Sigmoid colon (tissue), 7 donors: ENCODE data around the gene PBX3. TPM values are rescaled to one million over a fixed set of nuclear protein-coding genes. Genes with fewer than 3 reads are reported as not detected.

Source experiments
- DNase-seq: peaks from one replicate; pipeline ENCODE4 v3.0.0-alpha.2; 2019
- H3K27ac ChIP-seq, 4 donors: fragments of 200-600 bp; sonication (generic); one replicate each; pipeline ENCODE4 v1.5.1; 2016 to 2019; ENCODE audit warnings: mild to moderate bottlenecking in 1 of 4
- H3K27me3 ChIP-seq, 3 donors: fragments of 200-600 bp; sonication (generic); one replicate each; pipeline ENCODE4 v1.5.1; 2019; ENCODE audit warnings: mild to moderate bottlenecking in 1 of 3
- H3K36me3 ChIP-seq, 4 donors: fragments of 200-600 bp; sonication (generic); one replicate each; pipeline ENCODE4 v1.5.1; 2016 to 2019
- H3K4me1 ChIP-seq, 4 donors: fragments of 200-600 bp; sonication (generic); one replicate each; pipeline ENCODE4 v1.5.1; 2017 to 2019
- H3K4me3 ChIP-seq, 4 donors: fragments of 200-600 bp; sonication (generic); one replicate each; pipeline ENCODE4 v1.5.1; 2017 to 2019; ENCODE audit warnings: mild to moderate bottlenecking in 2 of 4, moderate library complexity in 1 of 4
- H3K9me3 ChIP-seq, 4 donors: fragments of 200-600 bp in 3 of 4; sonication (generic) in 3 of 4; one replicate each; pipeline versions ENCODE4 v1.5.1 to v1.6.1; 2013 to 2019
- EP300 ChIP-seq, 4 donors: sonication (generic); formaldehyde crosslinking; IDR thresholded peaks; one replicate each; pipeline ENCODE4 v1.6.1; 2017; ENCODE audit warnings: antibody characterized with exemption in 4 of 4
- POLR2A ChIP-seq, 2 donors: fragments of 450-650 bp; IDR thresholded peaks; one replicate each; pipeline ENCODE4 v1.6.1; 2016; ENCODE audit warnings: antibody characterized with exemption in 2 of 2, mild to moderate bottlenecking in 2 of 2, moderate library complexity in 2 of 2
- POLR2AphosphoS5 ChIP-seq, 4 donors: sonication (generic); formaldehyde crosslinking; IDR thresholded peaks; one replicate each; pipeline ENCODE4 v1.6.1; 2017; ENCODE audit warnings: antibody characterized with exemption in 4 of 4
- WGBS, 2 donors: extraction: QIAGEN DNeasy Blood & Tissue Kit; methylation state at CpG; one replicate each; pipeline ENCODE4 v1.1.7; 2013; 5-methylcytosine and 5-hydroxymethylcytosine counted together
- intact Hi-C: fragments of 100-400 bp; cut with DNase I; formaldehyde crosslinking; loops from one replicate; pipeline ENCODE4 v1.15.1; 2023
- polyA plus RNA-seq, 3 donors: library from polyadenylated mRNA; stranded (reverse); fragments of 200-250 nt; gene quantifications; one replicate each; pipeline ENCODE4 v1.2.3, GENCODE V29; 2013
- total RNA-seq, 4 donors: library from RNA; depleted of rRNA; stranded (reverse); fragments of >200 nt; gene quantifications; one replicate each; pipeline ENCODE4 v1.1.0, GENCODE V29; 2016
- TF ChIP-seq, protein P1 (sequence below), 4 experiments: fragments of 450-650 bp in 3 of 4; fragments of 200-600 bp in 1 of 4; IDR thresholded peaks; one replicate each; pipeline ENCODE4 v1.5.1; 2016 to 2019; ENCODE audit warnings: antibody characterized with exemption in 4 of 4, mild to moderate bottlenecking in 3 of 4, moderate library complexity in 2 of 4
- donor health status: healthy with polysubstance abuse.
- donor health status: Bipolar disorder and iron deficiency.
- donor health status: healthy.

Gene PBX3
- total and polyA plus RNA-seq, 7 donors = 2.8 to 159 (median 90.6) TPM

DNA sequence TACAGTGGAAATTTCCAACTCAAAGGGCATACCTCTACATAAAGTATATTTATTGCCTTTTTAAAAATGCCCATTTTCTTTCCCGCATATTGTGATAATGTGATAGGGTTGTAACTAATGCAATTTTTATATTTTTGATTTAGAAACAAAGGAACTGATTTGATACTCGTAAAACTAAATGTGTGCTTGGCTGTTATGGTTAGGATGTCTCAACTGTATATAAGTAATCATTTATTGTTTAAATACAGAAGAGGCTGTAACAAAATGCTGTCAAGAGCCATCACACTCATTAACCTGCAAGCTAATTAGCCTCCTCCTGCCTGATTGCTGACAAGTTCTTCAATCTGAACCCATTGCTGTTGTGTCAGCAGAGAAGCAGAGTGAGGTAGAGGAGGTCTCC, 149.2 kb downstream of the PBX3 start:
- Histone ChIP-seq H3K36me3 (no peaks in the 10 kb centered on the region), H3K9me3 (no peaks in the 10 kb centered on the region), H3K4me1 (peaks cover 0 to 70% (median 47%) of the 10 kb centered on the region in 4 donors), H3K27ac (peak overlapping the region in 1 of 4 donors; percentile 86), H3K4me3 (no peak overlapping the region), H3K27me3 (no peaks in the 10 kb centered on the region)
- no peak for DNase-seq
- 90 to 94% methylated on average over 2 of the region's 2 CpGs for WGBS, 2 donors
- TF ChIP-seq POLR2AphosphoS5 (IDR thresholded peaks at IDR 0.05) (no peak), POLR2A (IDR thresholded peaks at IDR 0.05) (no peak), EP300 (IDR thresholded peaks at IDR 0.05) (no peak)
- TF ChIP-seq, protein P1, sequence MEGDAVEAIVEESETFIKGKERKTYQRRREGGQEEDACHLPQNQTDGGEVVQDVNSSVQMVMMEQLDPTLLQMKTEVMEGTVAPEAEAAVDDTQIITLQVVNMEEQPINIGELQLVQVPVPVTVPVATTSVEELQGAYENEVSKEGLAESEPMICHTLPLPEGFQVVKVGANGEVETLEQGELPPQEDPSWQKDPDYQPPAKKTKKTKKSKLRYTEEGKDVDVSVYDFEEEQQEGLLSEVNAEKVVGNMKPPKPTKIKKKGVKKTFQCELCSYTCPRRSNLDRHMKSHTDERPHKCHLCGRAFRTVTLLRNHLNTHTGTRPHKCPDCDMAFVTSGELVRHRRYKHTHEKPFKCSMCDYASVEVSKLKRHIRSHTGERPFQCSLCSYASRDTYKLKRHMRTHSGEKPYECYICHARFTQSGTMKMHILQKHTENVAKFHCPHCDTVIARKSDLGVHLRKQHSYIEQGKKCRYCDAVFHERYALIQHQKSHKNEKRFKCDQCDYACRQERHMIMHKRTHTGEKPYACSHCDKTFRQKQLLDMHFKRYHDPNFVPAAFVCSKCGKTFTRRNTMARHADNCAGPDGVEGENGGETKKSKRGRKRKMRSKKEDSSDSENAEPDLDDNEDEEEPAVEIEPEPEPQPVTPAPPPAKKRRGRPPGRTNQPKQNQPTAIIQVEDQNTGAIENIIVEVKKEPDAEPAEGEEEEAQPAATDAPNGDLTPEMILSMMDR (IDR thresholded peaks at IDR 0.05) = no peak
- intact Hi-C loops = no loop called here

DNA sequence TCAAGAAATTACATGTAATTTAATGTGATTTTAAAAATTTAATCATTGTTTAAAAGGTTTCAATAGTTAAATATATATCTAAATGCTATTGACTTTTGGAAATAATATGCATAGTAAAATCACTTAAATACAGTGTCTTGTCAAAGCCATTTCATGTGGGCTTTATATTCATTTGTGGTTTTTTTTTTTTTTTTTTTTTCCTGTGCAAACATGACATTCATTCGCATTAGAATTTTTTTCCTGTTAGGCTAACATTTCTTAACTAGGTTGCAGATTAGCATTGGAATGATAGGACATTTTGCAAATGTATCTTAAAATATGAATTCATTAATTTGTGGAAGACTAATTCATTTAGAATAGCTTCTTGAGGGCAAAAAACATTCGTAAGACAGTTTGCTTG, 149.8 kb downstream of the PBX3 start:
- no peaks in the 10 kb centered on the region for H3K36me3 ChIP-seq
- intact Hi-C loops = no loop called here
- no peaks in the 10 kb centered on the region for H3K9me3 ChIP-seq
- H3K4me1 ChIP-seq = peaks cover 0 to 66% (median 46%) of the 10 kb centered on the region in 4 donors
- H3K27ac ChIP-seq = no peak overlapping the region
- DNase-seq = no peak
- WGBS, 2 donors = 85 to 90% methylated on average over 2 of the region's 2 CpGs
- H3K27me3 ChIP-seq = no peaks in the 10 kb centered on the region
- TF ChIP-seq POLR2A (IDR thresholded peaks at IDR 0.05) = no peak
- TF ChIP-seq EP300 (IDR thresholded peaks at IDR 0.05) = no peak
- TF ChIP-seq POLR2AphosphoS5 (IDR thresholded peaks at IDR 0.05) = no peak
- TF ChIP-seq, protein P1 (IDR thresholded peaks at IDR 0.05) = no peak
- H3K4me3 ChIP-seq = no peak overlapping the region

DNA sequence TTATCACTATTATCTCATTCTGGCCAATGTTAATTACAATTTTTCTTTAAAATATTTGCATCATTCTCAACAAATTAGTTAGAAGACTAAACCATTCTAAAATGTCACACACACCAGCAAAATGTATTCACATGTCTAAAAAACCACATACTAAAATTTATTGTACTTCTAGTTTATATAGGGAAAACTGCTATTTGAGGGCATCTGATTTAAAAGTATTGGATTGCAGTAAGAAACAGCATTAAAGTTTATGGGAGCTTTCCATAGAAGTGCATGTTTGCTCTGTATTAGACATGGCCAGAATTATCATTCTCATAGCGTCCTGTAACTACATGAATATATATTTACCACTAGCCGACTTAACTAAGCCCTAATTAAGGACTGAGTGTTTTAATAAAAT, 150.3 kb downstream of the PBX3 start:
- H3K4me3 ChIP-seq = no peak overlapping the region
- H3K4me1 ChIP-seq = peaks cover 0 to 66% (median 46%) of the 10 kb centered on the region in 4 donors
- intact Hi-C loops = no loop called here
- 92 to 97% methylated on average over 2 of the region's 2 CpGs for WGBS, 2 donors
- no peaks in the 10 kb centered on the region for H3K27me3 ChIP-seq
- H3K36me3 ChIP-seq = no peaks in the 10 kb centered on the region
- TF ChIP-seq POLR2AphosphoS5 (IDR thresholded peaks at IDR 0.05) (no peak), EP300 (IDR thresholded peaks at IDR 0.05) (no peak), POLR2A (IDR thresholded peaks at IDR 0.05) (no peak)
- TF ChIP-seq, protein P1 (IDR thresholded peaks at IDR 0.05) = no peak
- no peak for DNase-seq
- H3K9me3 ChIP-seq = no peaks in the 10 kb centered on the region
- no peak overlapping the region for H3K27ac ChIP-seq

- Histone ChIP-seq H3K36me3 (no peaks in the 10 kb centered on the region), H3K9me3 (no peaks in the 10 kb centered on the region), H3K27me3 (no peaks in the 10 kb centered on the region), H3K4me1 (peaks cover 0 to 68% (median 44%) of the 10 kb centered on the region in 4 donors), H3K4me3 (no peak overlapping the region), H3K27ac (no peak overlapping the region)
- no peak for DNase-seq
- intact Hi-C loops = no loop called here
- WGBS, 2 donors = 88 to 96% methylated on average over 3 of the region's 3 CpGs
- TF ChIP-seq EP300 (IDR thresholded peaks at IDR 0.05) = no peak
These were observed 155.0 kb downstream of the PBX3 start for GRCh38 chr9:125902214-125902613.

GRCh38 chr9:125902831-125903512, 155.8 kb downstream of the PBX3 start:
- Histone ChIP-seq H3K4me3 (no peak overlapping the region), H3K9me3 (no peaks in the 10 kb centered on the region), H3K4me1 (peaks cover 0 to 68% (median 45%) of the 10 kb centered on the region in 4 donors), H3K27ac (no peak overlapping the region), H3K36me3 (no peaks in the 10 kb centered on the region), H3K27me3 (no peaks in the 10 kb centered on the region)
- DNase-seq = no peak
- 94 to 97% methylated on average over 2 of the region's 2 CpGs for WGBS, 2 donors
- TF ChIP-seq EP300 (IDR thresholded peaks at IDR 0.05) = no peak
- no peak for TF ChIP-seq POLR2A (IDR thresholded peaks at IDR 0.05)
- TF ChIP-seq, protein P1 (IDR thresholded peaks at IDR 0.05) = no peak
- TF ChIP-seq POLR2AphosphoS5 (IDR thresholded peaks at IDR 0.05) = no peak
- intact Hi-C loops = no loop called here
